ENCODE data around the gene ADCY7. TPM values are rescaled to one million over a fixed set of nuclear protein-coding genes. Genes with fewer than 3 reads are reported as not detected.

The ADCY7 gene
- total RNA-seq, 1 experiment from 2014 or later: 5.5 TPM

GRCh38 chr16:50298591-50299507 lies 32.5 kb downstream of the ADCY7 start:
- Histone ChIP-seq H3K36me3 (ENCODE audit: insufficient read depth, low read length, poor library complexity, severe bottlenecking) (no peaks in the 10 kb centered on the region), H3K27me3 (replicated peaks; ENCODE audit: insufficient read depth, low read depth, low read length, poor library complexity) (no peaks in the 10 kb centered on the region), H3K9me3 (ENCODE audit: low read depth, low read length, poor library complexity, severe bottlenecking) (no peaks in the 10 kb centered on the region), H3K4me1 (ENCODE audit: insufficient read depth, low read length, poor library complexity, severe bottlenecking) (no peaks in the 10 kb centered on the region), H3K4me3 (ENCODE audit: low read depth, low read length, poor library complexity, severe bottlenecking) (no peak overlapping the region), H3K27ac (ENCODE audit: low read depth, low read length, poor library complexity, severe bottlenecking) (no peak overlapping the region)
- intact Hi-C loops (cut with micrococcal nuclease; ENCODE audit: unreplicated experiment): no loop called here
- POLR2A ChIA-PET (ENCODE audit: low non-redundant PET): no interaction called here
- TF ChIP-seq CTCF (conservative IDR thresholded peaks at IDR 0.05; ENCODE audit: low read depth, low read length) (no peak), EZH2 (IDR thresholded peaks at IDR 0.05; ENCODE audit: borderline replicate concordance, low read depth, low read length, poor library complexity, severe bottlenecking) (no peak)
- CTCF ChIA-PET: no interaction called here
- BruUV-seq (replicated peaks): no TSS peak
- no peak for DNase-seq (ENCODE audit: low spot score)

GRCh38 chr16:50299508-50300105 lies 33.3 kb downstream of the ADCY7 start:
- no peak for DNase-seq (ENCODE audit: low spot score)
- CTCF ChIA-PET: no interaction called here
- intact Hi-C loops (cut with micrococcal nuclease; ENCODE audit: unreplicated experiment): no loop called here
- Histone ChIP-seq H3K36me3 (ENCODE audit: insufficient read depth, low read length, poor library complexity, severe bottlenecking) (no peaks in the 10 kb centered on the region), H3K27ac (ENCODE audit: low read depth, low read length, poor library complexity, severe bottlenecking) (no peak overlapping the region), H3K4me3 (ENCODE audit: low read depth, low read length, poor library complexity, severe bottlenecking) (no peak overlapping the region), H3K4me1 (ENCODE audit: insufficient read depth, low read length, poor library complexity, severe bottlenecking) (no peaks in the 10 kb centered on the region), H3K9me3 (ENCODE audit: low read depth, low read length, poor library complexity, severe bottlenecking) (no peaks in the 10 kb centered on the region), H3K27me3 (replicated peaks; ENCODE audit: insufficient read depth, low read depth, low read length, poor library complexity) (no peaks in the 10 kb centered on the region)
- POLR2A ChIA-PET (ENCODE audit: low non-redundant PET): no interaction called here
- BruUV-seq (replicated peaks): no TSS peak
- TF ChIP-seq EZH2 (IDR thresholded peaks at IDR 0.05; ENCODE audit: borderline replicate concordance, low read depth, low read length, poor library complexity, severe bottlenecking) (no peak), CTCF (conservative IDR thresholded peaks at IDR 0.05; ENCODE audit: low read depth, low read length) (no peak)

- intact Hi-C loops (cut with micrococcal nuclease; ENCODE audit: unreplicated experiment): no loop called here
- ChIA-PET CTCF (no interaction called here), POLR2A (ENCODE audit: low non-redundant PET) (no interaction called here)
- no peak for DNase-seq (ENCODE audit: low spot score)
- TF ChIP-seq CTCF (conservative IDR thresholded peaks at IDR 0.05; ENCODE audit: low read depth, low read length): no peak
- TF ChIP-seq EZH2 (IDR thresholded peaks at IDR 0.05; ENCODE audit: borderline replicate concordance, low read depth, low read length, poor library complexity, severe bottlenecking): no peak
- Histone ChIP-seq H3K27ac (ENCODE audit: low read depth, low read length, poor library complexity, severe bottlenecking) (no peak overlapping the region), H3K9me3 (ENCODE audit: low read depth, low read length, poor library complexity, severe bottlenecking) (no peaks in the 10 kb centered on the region), H3K27me3 (replicated peaks; ENCODE audit: insufficient read depth, low read depth, low read length, poor library complexity) (no peaks in the 10 kb centered on the region), H3K4me1 (ENCODE audit: insufficient read depth, low read length, poor library complexity, severe bottlenecking) (no peaks in the 10 kb centered on the region), H3K4me3 (ENCODE audit: low read depth, low read length, poor library complexity, severe bottlenecking) (no peak overlapping the region), H3K36me3 (ENCODE audit: insufficient read depth, low read length, poor library complexity, severe bottlenecking) (no peaks in the 10 kb centered on the region)
- BruUV-seq (replicated peaks): no TSS peak
Observed at GRCh38 chr16:50300942-50301625, 34.7 kb downstream of the ADCY7 start.
